Thyroid gland (tissue), 4 donors: ENCODE data around the gene PATE2. TPM values are rescaled to one million over a fixed set of nuclear protein-coding genes. Genes with fewer than 3 reads are reported as not detected.

Experiments
- DNase-seq, 2 donors: peaks; one replicate each; pipeline ENCODE4 v3.0.0-alpha.2; 2019
- H3K27ac ChIP-seq, 3 donors: fragments of 200-600 bp; sonication (generic); 1 replicate in 2 of 3; 2 replicates in 1 of 3; pipeline ENCODE4 v1.5.1; 2016 to 2019; ENCODE audit warnings: mild to moderate bottlenecking in 1 of 3, moderate library complexity in 1 of 3
- H3K27me3 ChIP-seq: fragments of 200-600 bp; sonication (generic); one replicate; pipeline ENCODE4 v1.5.1; 2019
- H3K36me3 ChIP-seq, 2 donors: fragments of 200-600 bp; sonication (generic); one replicate each; pipeline ENCODE4 v1.5.1; 2016 to 2019
- H3K4me1 ChIP-seq, 2 donors: fragments of 200-600 bp; sonication (generic); one replicate each; pipeline ENCODE4 v1.5.1; 2017 to 2019
- H3K4me3 ChIP-seq, 3 donors: fragments of 200-600 bp; sonication (generic); replicated peaks in 1 of 3; 1 replicate in 2 of 3; 2 replicates in 1 of 3; pipeline ENCODE4 v1.5.1; 2016; ENCODE audit warnings: mild to moderate bottlenecking in 1 of 3
- H3K9me3 ChIP-seq: fragments of 200-600 bp; sonication (generic); one replicate; pipeline ENCODE4 v1.5.1; 2017
- CTCF ChIP-seq, 6 experiments: fragments of 200-600 bp in 3 of 6; fragments of 450-650 bp in 3 of 6; sonication (generic) in 3 of 6; IDR thresholded peaks; one replicate each; pipeline ENCODE4 v1.5.1; 2016 to 2019; ENCODE audit warnings: antibody characterized with exemption in 6 of 6, mild to moderate bottlenecking in 2 of 6, inconsistent platforms in 1 of 6, moderate library complexity in 1 of 6
- POLR2A ChIP-seq, 2 donors: fragments of 450-650 bp; IDR thresholded peaks; one replicate each; pipeline ENCODE4 v1.6.1; 2017; ENCODE audit warnings: antibody characterized with exemption in 2 of 2, mild to moderate bottlenecking in 2 of 2, moderate library complexity in 1 of 2
- WGBS, 2 donors: methylation state at CpG; one replicate each; pipeline ENCODE4 v1.1.5; 2017; 5-methylcytosine and 5-hydroxymethylcytosine counted together
- intact Hi-C: fragments of 100-400 bp; cut with DNase I; formaldehyde crosslinking; loops from one replicate; pipeline ENCODE4 v1.15.1; 2023
- total RNA-seq, 4 donors: library from RNA; depleted of rRNA; stranded (reverse); fragments of >200 nt; gene quantifications; one replicate each; pipeline ENCODE4 v1.2.3, GENCODE V29; 2016

The PATE2 gene
- total RNA-seq, 4 donors from 2014 or later = not detected

- TF ChIP-seq CTCF (IDR thresholded peaks at IDR 0.05) (no peak), POLR2A (IDR thresholded peaks at IDR 0.05) (no peak)
- no peak overlapping the region for H3K4me3 ChIP-seq
- WGBS, 2 donors = 45 to 59% methylated on average over 3 of the region's 3 CpGs
Observed at GRCh38 chr11:125772834-125773505, 5.7 kb downstream of the PATE2 start.

GRCh38 chr11:125770583-125770982, 8.0 kb downstream of the PATE2 start:
- 89% methylated on average over 2 of the region's 2 CpGs for WGBS, 2 donors
- no peak overlapping the region for H3K4me3 ChIP-seq
- H3K27me3 ChIP-seq = no peaks in the 10 kb centered on the region
- no peaks in the 10 kb centered on the region for H3K9me3 ChIP-seq
- TF ChIP-seq CTCF (IDR thresholded peaks at IDR 0.05) (no peak), POLR2A (IDR thresholded peaks at IDR 0.05) (no peak)
- intact Hi-C loops = no loop called here
- DNase-seq = no peak
- H3K4me1 ChIP-seq = peaks cover 22 to 39% of the 10 kb centered on the region in 2 donors
- H3K27ac ChIP-seq = no peak overlapping the region
- H3K36me3 ChIP-seq = no peaks in the 10 kb centered on the region

More at GRCh38 chr11:125772834-125773505, 5.7 kb downstream of the PATE2 start:
- DNase-seq = no peak
- H3K27me3 ChIP-seq = no peaks in the 10 kb centered on the region
- H3K4me1 ChIP-seq = peaks cover 9 to 24% of the 10 kb centered on the region in 2 donors
- intact Hi-C loops = no loop called here
- H3K9me3 ChIP-seq = no peaks in the 10 kb centered on the region
- no peaks in the 10 kb centered on the region for H3K36me3 ChIP-seq
- H3K27ac ChIP-seq = peak overlapping the region in 1 of 3 donors; percentile 17

GRCh38 chr11:125768336-125769046, 10.1 kb downstream of the PATE2 start:
- intact Hi-C loops = no loop called here
- no peak overlapping the region for H3K4me3 ChIP-seq
- TF ChIP-seq CTCF (IDR thresholded peaks at IDR 0.05) (no peak), POLR2A (IDR thresholded peaks at IDR 0.05) (no peak)
- peaks cover 22 to 39% of the 10 kb centered on the region in 2 donors for H3K4me1 ChIP-seq
- no peaks in the 10 kb centered on the region for H3K9me3 ChIP-seq
- no peaks in the 10 kb centered on the region for H3K36me3 ChIP-seq
- 19 to 30% methylated on average over 10 of the region's 10 CpGs for WGBS, 2 donors
- H3K27me3 ChIP-seq = no peaks in the 10 kb centered on the region
- H3K27ac ChIP-seq = peak overlapping the region in 1 of 3 donors; percentile 17
- DNase-seq = peak; percentile 42 to 66

- Histone ChIP-seq H3K4me3 (no peak overlapping the region), H3K9me3 (no peaks in the 10 kb centered on the region), H3K36me3 (no peaks in the 10 kb centered on the region), H3K4me1 (peaks cover 22 to 27% of the 10 kb centered on the region in 2 donors), H3K27me3 (no peaks in the 10 kb centered on the region), H3K27ac (peak overlapping the region in 1 of 3 donors; percentile 8)
- no peak for DNase-seq
- no peak for TF ChIP-seq POLR2A (IDR thresholded peaks at IDR 0.05)
- no peak for TF ChIP-seq CTCF (IDR thresholded peaks at IDR 0.05)
- intact Hi-C loops = no loop called here
- 38 to 39% methylated on average over 1 of the region's 1 CpG for WGBS, 2 donors
Observed at GRCh38 chr11:125766251-125766650, 12.4 kb downstream of the PATE2 start.

GRCh38 chr11:125763483-125763882, 15.1 kb downstream of the PATE2 start:
- Histone ChIP-seq H3K27ac (no peak overlapping the region), H3K4me1 (peaks cover 16 to 20% of the 10 kb centered on the region in 2 donors), H3K4me3 (no peak overlapping the region), H3K36me3 (no peaks in the 10 kb centered on the region), H3K27me3 (no peaks in the 10 kb centered on the region), H3K9me3 (no peaks in the 10 kb centered on the region)
- WGBS, 2 donors = 95 to 97% methylated on average over 2 of the region's 2 CpGs
- TF ChIP-seq POLR2A (IDR thresholded peaks at IDR 0.05) = no peak
- no peak for TF ChIP-seq CTCF (IDR thresholded peaks at IDR 0.05)
- intact Hi-C loops = no loop called here
- DNase-seq = no peak
